ENCODE data around the gene MAP2K5.

MAP2K5 gene

GRCh38 chr15:67786646-67787045 is 244.1 kb downstream of the MAP2K5 start:
- TF ChIP-seq NFIC (IDR thresholded peaks at IDR 0.05), result no peak
- no peak for TF ChIP-seq RAD21 (IDR thresholded peaks at IDR 0.05; ENCODE audit: low read depth)
- TF ChIP-seq USF1 (IDR thresholded peaks at IDR 0.05), result no peak
- no peak for TF ChIP-seq REST (IDR thresholded peaks at IDR 0.05; ENCODE audit: low read depth)
- TF ChIP-seq TEAD4 (IDR thresholded peaks at IDR 0.05), result no peak
- no peak for TF ChIP-seq TCF12 (IDR thresholded peaks at IDR 0.05; ENCODE audit: low read depth)
- no peak for TF ChIP-seq EP300 (IDR thresholded peaks at IDR 0.05; ENCODE audit: borderline replicate concordance)
- no peak for TF ChIP-seq EGR1 (IDR thresholded peaks at IDR 0.05)
- TF ChIP-seq MAX (IDR thresholded peaks at IDR 0.05), result no peak
- TF ChIP-seq CREB1 (IDR thresholded peaks at IDR 0.05; ENCODE audit: low read depth), result no peak
- TF ChIP-seq TAF1 (IDR thresholded peaks at IDR 0.05; ENCODE audit: low read depth), result no peak
- no peak for TF ChIP-seq ZBTB7A (IDR thresholded peaks at IDR 0.05; ENCODE audit: low read depth)
- TF ChIP-seq CEBPB (IDR thresholded peaks at IDR 0.05), result no peak
- no peak for TF ChIP-seq YY1 (IDR thresholded peaks at IDR 0.05; ENCODE audit: low read depth)
- no peak for TF ChIP-seq FOXM1 (IDR thresholded peaks at IDR 0.05; ENCODE audit: borderline replicate concordance, low read depth)

GRCh38 chr15:67788986-67789385 is 246.5 kb downstream of the MAP2K5 start:
- TF ChIP-seq MAX (IDR thresholded peaks at IDR 0.05), result no peak
- TF ChIP-seq FOXM1 (IDR thresholded peaks at IDR 0.05; ENCODE audit: borderline replicate concordance, low read depth), result no peak
- TF ChIP-seq EP300 (IDR thresholded peaks at IDR 0.05; ENCODE audit: borderline replicate concordance), result no peak
- TF ChIP-seq CREB1 (IDR thresholded peaks at IDR 0.05; ENCODE audit: low read depth), result no peak
- no peak for TF ChIP-seq NFIC (IDR thresholded peaks at IDR 0.05)
- no peak for TF ChIP-seq USF1 (IDR thresholded peaks at IDR 0.05)
- TF ChIP-seq RAD21 (IDR thresholded peaks at IDR 0.05; ENCODE audit: low read depth), result no peak
- no peak for TF ChIP-seq REST (IDR thresholded peaks at IDR 0.05; ENCODE audit: low read depth)
- no peak for TF ChIP-seq ZBTB7A (IDR thresholded peaks at IDR 0.05; ENCODE audit: low read depth)
- no peak for TF ChIP-seq TCF12 (IDR thresholded peaks at IDR 0.05; ENCODE audit: low read depth)
- no peak for TF ChIP-seq EGR1 (IDR thresholded peaks at IDR 0.05)
- no peak for TF ChIP-seq TAF1 (IDR thresholded peaks at IDR 0.05; ENCODE audit: low read depth)
- no peak for TF ChIP-seq YY1 (IDR thresholded peaks at IDR 0.05; ENCODE audit: low read depth)
- no peak for TF ChIP-seq CEBPB (IDR thresholded peaks at IDR 0.05)
- no peak for TF ChIP-seq TEAD4 (IDR thresholded peaks at IDR 0.05)

GRCh38 chr15:67790610-67791319 is 248.3 kb downstream of the MAP2K5 start:
- TF ChIP-seq TCF12 (IDR thresholded peaks at IDR 0.05; ENCODE audit: low read depth), result no peak
- TF ChIP-seq EP300 (IDR thresholded peaks at IDR 0.05; ENCODE audit: borderline replicate concordance), result no peak
- no peak for TF ChIP-seq NFIC (IDR thresholded peaks at IDR 0.05)
- TF ChIP-seq REST (IDR thresholded peaks at IDR 0.05; ENCODE audit: low read depth), result no peak
- TF ChIP-seq MAX (IDR thresholded peaks at IDR 0.05), result no peak
- TF ChIP-seq YY1 (IDR thresholded peaks at IDR 0.05; ENCODE audit: low read depth), result no peak
- TF ChIP-seq FOXM1 (IDR thresholded peaks at IDR 0.05; ENCODE audit: borderline replicate concordance, low read depth), result no peak
- TF ChIP-seq TAF1 (IDR thresholded peaks at IDR 0.05; ENCODE audit: low read depth), result no peak
- TF ChIP-seq TEAD4 (IDR thresholded peaks at IDR 0.05), result no peak
- no peak for TF ChIP-seq CREB1 (IDR thresholded peaks at IDR 0.05; ENCODE audit: low read depth)
- no peak for TF ChIP-seq USF1 (IDR thresholded peaks at IDR 0.05)
- no peak for TF ChIP-seq RAD21 (IDR thresholded peaks at IDR 0.05; ENCODE audit: low read depth)
